HG02943 (cell line): Measurements from ENCODE around the gene MEGF8.
"Not testable (repeated sequence)": the region's sequence is repeated elsewhere in the genome, so short reads cannot be mapped to it uniquely, and the experiment has no call there.

Experiments used
- ATAC-seq: cut with Tn5 transposase; IDR thresholded peaks from one replicate; pipeline ENCODE4 v1.9.1; 2021; ENCODE audit warnings: mild to moderate bottlenecking, low read depth, moderate library complexity; ENCODE audit not compliant: unreplicated experiment

MEGF8 gene

DNA sequence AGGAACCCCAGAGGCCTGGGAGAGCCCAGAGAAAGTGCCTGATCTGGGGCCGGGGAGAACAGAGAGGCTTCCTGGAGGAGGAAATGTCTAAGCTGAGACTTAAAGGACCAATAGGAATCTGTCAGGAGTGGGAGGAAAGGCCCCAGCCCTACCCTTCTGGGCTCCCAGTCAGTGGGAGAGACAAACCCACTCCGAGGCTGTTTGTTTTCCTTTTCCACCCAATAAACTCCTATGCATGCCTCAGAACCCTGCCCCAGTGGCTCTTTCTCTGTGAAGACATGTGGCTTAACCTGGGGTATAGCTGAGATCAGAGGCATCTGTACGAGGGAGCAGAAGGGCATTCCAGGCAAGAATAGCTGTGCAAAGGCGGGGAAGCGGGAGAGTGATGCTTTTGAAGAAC is 1.9 kb downstream of the MEGF8 start:
- ATAC-seq: no peak

DNA sequence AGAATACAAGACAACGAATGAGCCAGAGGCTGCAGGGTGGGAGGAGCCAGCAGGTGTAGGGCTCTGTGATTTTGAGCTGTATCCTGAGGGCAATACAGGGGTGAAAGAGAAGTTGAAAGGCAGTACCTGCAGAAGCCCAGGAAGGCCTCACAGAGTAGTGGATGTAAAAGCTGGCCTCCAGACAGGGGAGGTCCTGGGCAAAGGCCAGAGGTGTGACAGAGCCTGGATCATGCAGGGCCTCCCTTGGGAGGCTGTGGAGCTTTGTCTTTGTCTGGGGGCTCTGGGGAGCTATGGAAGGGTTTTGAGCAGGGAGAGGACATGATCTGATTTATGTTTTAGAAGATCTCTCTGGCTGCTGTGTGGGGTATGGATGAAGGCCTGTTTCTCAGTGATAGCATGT is 2.7 kb downstream of the MEGF8 start:
- no peak for ATAC-seq

DNA sequence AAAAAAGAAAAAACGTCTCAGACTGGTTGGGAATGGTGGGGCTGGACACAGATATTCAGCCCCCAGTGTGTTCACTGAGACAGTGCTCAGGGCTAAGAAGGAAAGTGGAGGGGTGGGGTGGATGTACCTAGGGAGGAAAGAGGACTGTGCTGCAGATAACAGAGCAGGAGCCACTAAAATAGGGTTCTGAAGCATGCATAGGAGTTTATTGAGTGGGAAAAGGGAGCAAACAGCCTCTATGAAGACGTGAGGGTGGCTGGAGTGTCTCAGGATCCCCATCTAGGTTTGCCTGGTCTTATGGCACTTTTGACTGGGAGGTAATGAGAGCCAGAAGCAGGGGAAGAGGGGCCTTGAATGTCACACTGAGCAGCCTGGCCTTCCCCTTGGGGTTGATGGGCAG is 3.4 kb downstream of the MEGF8 start:
- no peak for ATAC-seq

DNA sequence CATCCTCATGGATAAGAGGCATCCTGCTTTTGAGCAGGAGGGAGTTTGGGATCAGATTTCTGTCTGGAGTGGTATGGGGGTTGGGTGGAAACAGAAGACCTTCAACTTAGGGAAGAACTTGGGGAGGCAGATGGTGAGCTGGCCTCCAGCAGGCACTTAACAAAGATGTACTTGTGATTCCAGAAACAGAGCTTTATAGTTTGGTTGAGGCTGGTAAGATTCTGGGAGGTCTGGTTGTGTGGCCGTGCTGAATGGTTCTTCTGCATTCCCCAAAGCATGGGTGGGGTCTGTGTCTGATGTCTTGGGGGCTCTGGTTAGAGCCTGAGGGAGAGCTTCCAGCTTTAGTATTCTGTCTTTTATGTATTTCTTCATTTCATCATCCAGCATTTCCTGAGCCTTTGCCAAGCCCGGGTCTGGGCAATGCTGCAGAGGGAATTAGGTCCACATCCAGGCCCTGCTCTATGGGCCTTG is 4.8 kb downstream of the MEGF8 start:
- no peak for ATAC-seq

DNA sequence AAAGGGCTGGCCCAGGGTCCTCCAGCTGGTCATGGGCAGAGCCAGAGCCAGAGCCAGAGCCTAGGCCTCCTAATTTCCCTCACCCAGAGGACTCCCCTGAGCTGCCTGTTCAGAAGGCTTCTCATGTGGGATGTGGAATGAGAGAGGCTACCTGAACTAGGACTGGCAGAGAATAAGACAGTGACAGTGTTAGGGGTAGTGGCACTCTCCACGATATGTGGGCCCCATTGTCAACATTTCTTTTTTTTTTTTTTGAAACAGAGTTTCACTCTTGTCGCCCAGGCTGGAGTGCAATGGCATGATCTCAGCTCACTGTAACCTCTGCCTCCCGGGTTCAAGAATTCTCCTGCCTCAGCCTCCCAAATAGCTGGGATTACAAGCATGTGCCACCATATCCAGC is 5.9 kb downstream of the MEGF8 start:
- ATAC-seq: not testable (repeated sequence)

DNA sequence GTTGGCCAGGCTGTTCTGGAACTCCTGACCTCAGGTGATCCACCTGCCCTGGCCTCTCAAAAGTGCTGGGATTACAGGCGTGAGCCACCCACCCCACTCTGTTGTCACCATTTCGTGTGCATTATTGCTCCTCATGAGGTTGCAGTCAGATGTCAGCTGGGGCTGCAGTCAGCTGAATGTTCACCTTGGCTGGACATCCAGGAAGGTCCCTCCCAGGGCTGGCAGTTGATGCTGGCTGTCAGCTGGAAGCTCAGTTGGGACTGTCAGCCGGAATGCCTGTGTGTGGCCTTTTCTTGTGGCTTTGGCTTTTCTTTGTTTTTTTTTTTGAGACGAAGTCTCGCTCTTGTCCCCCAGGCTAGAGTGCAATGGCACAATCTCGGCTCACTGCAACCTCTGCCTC is 6.6 kb downstream of the MEGF8 start:
- ATAC-seq: no peak

DNA sequence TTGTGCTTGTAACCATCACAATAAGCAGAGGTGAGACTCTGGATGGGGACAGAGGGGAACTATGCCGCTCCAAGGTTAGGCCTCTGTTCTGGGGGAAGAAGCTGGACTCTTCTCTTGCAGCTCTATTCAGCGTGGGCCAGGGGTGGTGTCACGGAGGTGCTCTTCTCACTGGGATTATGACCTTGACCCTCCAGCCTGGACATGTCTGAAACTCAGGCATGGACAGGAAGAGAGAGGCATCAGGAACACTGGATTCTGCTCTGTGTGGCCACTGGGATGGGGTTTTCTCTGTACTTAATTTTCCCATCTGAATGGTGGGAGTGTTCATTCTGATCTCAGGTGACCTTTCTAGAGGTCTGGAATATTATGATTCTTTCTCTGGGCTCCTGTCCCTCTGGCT is 7.6 kb downstream of the MEGF8 start:
- ATAC-seq: no peak

DNA sequence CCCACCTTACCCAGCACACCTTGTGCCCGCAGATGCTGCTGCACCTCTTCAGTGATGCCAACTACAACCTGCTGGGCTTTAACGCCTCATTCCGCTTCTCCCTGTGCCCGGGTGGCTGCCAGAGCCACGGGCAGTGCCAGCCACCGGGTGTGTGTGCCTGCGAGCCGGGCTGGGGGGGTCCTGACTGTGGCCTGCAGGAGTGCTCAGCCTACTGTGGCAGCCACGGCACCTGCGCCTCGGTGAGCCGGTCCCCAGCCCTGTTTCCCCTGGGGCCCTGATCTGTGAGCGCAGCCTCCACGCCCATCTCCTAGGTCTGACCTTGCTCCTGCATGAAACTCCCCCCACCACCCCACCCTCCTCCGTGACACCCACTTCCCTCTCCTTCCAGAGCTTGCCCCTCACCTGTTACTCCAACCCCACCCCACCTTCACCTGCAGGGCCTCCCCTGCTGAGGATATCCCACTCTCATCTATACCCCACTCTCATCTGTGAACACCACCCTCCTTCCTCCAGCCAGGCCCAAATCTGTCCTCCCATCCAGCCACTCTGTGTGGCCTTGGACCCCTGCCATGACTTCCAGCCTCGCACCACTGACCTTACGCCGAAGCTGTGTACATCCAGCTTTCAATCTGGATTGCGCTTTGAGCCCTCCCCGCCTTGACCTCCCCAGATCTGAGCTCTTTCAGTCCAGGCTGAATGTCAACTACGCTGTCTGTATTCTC is 8.7 kb downstream of the MEGF8 start:
- no peak for ATAC-seq

DNA sequence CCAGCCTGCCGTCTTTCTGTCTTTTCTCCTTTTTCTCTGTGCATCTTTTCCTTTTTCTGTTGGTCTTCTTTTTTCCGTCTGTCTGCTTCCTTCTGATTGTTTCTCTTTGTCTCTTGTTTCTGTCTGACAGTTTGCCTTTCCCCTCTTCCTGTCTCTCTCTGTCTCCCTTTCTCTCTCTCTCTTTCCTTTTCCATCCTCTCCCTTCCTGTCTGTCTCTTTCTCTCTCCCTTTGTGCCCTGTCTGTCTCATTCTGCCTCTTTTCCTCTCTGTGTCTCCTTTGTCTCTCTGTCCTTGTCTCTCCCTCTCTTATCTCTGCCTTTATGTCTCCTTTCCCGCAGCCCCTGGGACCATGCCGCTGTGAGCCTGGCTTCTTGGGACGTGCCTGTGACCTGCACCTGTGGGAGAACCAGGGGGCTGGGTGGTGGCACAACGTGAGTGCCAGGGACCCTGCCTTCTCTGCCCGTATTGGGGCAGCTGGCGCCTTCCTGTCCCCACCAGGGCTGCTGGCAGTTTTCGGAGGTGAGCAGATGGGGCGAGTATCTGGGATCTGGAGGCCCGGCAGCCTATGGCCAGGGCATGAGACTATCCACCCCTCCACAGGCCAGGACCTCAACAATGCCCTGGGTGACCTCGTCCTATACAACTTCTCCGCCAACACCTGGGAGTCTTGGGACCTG is 9.4 kb downstream of the MEGF8 start:
- no peak for ATAC-seq

DNA sequence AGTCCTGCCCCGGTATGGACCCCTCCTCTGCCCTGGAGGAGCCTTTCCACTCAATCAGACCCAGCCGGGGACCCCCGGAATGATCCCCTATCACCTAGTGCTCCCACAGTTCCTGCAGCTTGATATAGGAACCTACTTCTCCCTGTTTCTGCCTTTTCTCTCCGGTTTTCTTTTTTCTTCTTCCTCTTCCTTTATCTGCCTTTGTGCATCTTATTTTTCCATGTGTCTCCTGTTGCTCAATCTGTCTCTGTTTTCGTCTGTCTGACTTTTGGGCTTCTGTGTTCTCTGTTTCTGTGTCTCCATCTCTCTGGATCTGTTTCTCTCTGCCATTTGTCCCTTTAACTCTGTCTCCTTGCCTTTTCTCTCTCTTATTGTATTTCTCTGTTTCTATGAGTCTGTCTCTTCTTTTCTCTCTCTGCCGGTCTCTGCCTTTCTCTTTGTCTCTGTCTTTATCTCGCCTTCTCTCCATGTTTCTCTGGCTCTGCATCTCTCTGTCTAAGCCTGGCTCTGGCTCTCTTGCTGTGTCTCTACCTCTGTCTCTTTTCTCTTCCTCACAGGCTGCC is 10.0 kb downstream of the MEGF8 start:
- no peak for ATAC-seq

DNA sequence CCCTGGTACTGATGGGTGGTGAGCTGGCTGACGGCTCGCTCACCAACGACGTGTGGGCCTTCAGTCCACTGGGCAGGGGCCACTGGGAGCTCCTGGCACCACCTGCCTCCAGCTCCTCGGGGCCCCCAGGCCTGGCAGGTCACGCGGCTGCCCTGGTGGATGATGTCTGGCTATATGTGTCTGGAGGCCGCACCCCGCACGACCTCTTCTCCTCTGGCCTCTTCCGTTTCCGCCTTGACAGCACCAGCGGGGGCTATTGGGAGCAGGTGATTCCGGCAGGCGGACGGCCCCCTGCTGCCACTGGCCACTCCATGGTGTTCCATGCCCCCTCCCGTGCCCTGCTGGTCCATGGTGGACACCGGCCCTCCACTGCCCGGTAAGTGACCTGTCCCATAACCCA is 10.5 kb downstream of the MEGF8 start:
- no peak for ATAC-seq

DNA sequence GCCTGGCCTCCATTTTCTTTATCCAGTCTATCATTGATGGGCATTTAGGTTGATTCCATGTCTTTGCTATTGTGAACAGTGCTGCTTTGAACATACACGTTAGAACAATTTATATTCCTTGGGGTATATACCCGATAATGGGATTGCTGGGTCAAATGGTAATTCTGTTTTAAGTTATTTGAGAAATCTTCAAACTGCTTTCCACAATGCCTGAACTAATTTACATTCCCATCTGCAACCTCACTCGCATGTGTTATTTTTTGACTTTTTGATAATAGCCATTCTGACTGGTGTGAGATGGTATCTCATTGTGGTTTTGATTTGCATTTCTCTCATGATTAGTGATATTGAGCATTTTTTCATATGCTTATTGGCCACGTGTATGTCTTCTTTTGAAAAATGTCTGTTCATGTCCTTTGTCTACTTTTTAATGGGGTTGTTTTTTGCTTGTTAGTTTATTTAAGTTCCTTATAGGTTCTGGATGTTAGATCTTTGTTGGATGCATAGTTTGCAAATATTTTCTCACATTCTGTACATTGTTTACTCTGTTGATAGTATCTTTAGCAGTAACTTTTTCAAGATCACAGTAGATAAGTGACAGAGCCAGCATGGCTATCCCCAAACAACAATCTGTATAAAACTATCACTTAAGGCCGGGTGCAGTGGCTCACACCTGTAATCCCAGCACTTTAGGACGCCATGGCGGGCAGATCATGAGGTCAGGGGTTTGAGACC is 13.9 kb downstream of the MEGF8 start:
- not testable (repeated sequence) for ATAC-seq

DNA sequence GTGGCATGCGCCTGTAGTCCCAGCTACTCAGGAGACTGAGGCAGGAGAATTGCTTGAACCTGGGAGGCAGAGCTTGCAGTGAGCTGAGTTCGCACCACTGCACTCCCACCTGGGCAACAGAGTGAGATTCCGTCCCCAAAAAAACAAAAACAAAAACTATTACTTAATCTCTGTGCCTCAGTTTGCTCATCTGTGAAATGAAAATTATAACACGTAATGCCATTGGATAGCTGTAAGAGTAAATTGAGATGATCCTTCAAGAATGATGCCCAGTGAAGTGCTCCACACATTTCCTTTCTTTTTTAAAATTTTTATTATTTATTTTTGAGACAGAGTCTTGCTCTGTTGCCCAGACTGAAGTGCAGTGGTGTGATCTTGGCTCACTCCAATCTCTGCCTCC is 14.5 kb downstream of the MEGF8 start:
- not testable (repeated sequence) for ATAC-seq

DNA sequence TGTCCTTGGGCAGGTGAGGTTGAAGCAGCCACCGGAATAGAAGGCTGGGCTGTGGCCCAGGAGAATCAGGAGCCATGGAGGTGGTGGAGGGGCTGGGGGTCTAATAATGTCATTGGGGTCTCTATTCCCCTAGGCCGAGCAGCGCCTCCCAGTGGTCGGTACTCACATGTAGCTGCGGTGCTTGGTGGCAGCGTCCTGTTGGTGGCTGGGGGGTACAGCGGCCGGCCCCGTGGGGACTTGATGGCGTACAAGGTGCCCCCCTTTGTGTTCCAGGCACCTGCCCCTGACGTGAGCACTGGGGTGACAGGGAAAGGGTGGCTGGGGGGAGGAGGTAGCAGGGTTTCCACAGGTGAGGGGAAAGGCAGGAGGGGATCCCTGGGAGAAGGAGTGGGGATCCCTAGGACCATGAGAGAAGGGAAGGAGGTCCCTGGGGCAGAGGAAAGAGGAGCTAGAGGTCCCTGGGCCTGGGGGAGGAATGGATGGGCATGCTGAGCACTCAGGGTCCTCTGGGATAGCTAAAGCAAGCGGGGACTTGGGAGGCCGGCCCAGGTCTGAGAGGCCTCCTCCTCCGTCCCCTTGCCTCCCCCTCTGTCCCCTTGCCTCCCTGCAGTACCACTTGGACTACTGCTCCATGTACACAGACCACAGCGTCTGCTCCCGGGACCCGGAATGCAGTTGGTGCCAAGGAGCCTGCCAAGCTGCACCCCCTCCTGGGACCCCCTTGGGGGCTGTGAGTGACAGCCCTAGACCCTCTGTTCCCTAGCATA is 18.1 kb downstream of the MEGF8 start:
- ATAC-seq: no peak

DNA sequence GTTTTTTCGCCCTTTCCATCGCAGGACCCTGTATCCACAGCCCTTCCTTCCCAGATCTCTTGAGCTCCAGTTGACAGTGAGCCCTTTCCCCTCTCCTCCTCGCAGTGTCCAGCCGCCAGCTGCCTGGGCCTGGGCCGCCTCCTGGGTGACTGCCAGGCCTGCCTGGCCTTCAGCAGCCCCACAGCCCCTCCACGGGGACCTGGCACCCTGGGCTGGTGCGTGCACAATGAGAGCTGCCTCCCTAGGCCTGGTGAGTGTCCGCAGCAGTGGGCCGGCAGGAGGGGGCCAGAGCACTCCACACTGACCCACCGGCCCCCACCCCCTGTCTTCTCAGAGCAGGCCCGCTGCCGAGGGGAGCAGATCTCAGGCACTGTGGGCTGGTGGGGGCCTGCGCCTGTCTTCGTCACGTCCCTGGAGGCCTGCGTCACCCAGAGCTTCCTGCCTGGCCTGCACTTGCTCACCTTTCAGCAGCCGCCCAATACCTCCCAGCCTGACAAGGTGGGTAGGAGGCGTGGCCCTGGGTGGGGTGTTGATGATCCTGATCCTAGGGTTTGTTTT is 19.0 kb downstream of the MEGF8 start:
- ATAC-seq: no peak

DNA sequence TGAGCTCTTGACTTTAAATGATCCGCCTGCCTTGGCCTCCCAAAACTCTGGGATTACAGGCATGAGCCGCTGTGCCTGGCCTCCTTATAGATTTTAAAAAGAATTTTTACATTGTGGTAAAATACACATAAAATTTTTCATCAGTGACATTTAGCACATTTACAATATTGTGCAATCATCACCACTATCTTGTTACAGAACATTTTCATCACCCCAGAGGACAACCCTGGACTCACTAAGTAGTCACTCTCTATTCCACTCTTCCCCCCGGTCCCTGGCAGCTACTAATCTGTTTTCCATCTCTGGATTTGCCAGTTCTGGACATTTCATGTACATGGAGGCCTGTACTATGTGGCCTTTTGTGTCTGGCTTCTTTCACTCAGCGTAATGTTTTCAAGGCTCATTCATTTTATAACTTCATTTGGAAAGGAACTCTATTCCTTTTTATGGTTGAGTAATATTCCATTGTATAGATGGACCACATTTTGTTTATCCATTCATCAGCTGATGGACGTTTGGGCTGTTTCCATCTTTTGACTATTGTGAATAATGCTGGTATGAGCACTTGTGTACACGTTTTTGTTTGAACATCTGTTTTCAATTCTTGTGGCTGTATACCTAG is 19.9 kb downstream of the MEGF8 start:
- no peak for ATAC-seq

DNA sequence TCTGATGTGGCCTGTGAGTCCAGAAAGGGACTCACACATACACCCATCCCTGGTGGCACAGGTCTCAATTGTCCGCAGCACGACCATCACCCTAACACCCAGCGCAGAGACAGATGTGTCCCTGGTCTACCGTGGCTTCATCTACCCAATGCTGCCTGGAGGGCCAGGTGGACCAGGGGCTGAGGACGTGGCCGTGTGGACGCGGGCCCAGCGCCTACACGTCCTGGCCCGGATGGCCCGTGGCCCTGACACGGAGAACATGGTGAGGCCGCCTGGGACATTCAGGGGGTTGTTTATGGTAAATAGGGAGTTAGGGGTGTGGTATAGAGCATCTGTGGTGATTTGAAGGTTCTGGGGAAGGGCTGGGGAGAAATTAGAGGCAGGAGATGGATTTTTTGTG is 22.8 kb downstream of the MEGF8 start:
- ATAC-seq: no peak

DNA sequence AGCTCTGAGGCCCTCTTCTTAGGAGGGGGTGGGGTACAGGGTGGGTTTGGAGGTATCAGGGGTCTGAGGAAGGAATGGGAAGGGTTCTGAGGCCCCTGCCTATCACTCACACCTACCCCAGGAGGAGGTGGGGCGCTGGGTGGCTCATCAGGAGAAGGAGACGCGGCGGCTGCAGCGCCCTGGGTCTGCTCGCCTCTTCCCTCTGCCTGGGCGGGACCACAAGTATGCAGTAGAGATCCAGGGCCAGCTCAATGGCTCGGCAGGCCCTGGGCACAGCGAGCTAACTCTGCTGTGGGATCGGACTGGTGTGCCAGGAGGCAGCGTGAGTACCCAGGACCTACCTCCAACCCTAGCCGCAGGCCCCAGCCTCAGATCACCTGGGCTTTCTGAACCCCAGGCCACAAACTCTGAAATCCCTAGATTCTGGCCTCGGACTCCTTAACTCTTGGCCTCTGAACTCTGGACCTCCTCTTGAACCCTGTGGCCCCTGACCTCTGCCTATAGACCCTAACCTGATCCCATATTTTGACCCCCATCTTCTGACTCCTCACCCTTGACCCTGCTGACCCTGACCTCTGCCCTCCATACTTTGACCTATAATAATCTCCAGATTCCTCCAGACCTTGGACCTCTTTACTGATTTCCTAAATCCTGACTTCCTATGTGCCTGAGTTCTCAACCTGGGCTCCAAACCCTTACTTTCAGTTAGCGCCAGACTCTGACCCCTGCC is 24.1 kb downstream of the MEGF8 start:
- no peak for ATAC-seq

DNA sequence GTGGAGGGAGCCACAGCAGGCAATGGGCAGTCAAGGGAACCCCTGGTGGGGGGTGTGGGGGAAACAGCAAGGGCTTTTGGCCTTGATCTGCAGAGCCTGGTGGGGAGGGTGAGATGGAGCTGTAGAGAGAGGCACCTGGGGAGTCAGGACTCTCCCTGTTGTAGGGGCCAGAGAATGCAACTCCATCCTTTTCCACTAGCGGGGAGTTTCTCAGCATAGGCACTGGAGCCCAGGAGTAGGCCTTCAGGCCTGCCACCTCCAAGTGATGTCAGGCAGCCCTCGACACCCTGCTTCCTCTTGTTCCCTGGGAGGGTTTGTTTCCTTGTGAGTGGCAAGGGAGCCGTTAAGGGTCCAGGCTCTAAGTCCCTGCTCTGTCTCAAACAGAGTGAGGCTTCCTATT is 25.0 kb downstream of the MEGF8 start:
- ATAC-seq: no peak
